ENCODE results near the gene PKHD1.

GRCh38 chr6:52134011-52134410 lies 46.6 kb upstream of the PKHD1 start:
- no peak for TF ChIP-seq POLR2A (IDR thresholded peaks at IDR 0.05)
- TF ChIP-seq CTCF (IDR thresholded peaks at IDR 0.05): no peak

All from body of pancreas (tissue), 4 donors.